ENCODE measurements around the gene ZMYM2. TPM values are rescaled to one million over a fixed set of nuclear protein-coding genes. Genes with fewer than 3 reads are reported as not detected.

Gene ZMYM2
- polyA plus RNA-seq, 3 donors: 6.7 to 32.6 (median 8.5) TPM

DNA sequence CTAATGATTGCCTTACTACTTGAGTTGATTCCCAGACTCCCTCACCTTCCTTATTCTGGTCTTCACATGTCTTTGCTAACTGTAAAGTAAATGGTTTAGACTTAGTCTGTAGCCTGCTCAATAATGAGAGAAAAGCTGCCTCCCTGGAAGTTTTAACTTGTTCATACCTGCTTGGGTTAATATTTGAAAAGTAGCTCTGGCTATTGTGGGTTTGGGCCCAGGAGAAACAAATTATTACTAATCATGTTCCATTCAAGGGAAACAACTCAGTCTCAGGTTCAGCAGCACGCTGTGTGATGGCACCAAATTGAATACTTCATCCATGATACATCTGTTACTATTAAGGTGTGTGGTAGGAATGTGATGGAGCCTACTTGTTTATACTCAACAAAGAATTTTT, 75.0 kb downstream of the ZMYM2 start:
- Histone ChIP-seq H3K4me3 (replicated peaks in 1 of 3; ENCODE audit: low read depth in 2 of 3, low read length in 3 of 3) (no peak overlapping the region), H3K36me3 (replicated peaks in 1 of 2; ENCODE audit: control insufficient read depth in 1 of 2, insufficient read depth in 2 of 2, low read length in 2 of 2) (peaks cover 80 to 97% of the 10 kb centered on the region in 2 donors)
- TF ChIP-seq, protein P1, sequence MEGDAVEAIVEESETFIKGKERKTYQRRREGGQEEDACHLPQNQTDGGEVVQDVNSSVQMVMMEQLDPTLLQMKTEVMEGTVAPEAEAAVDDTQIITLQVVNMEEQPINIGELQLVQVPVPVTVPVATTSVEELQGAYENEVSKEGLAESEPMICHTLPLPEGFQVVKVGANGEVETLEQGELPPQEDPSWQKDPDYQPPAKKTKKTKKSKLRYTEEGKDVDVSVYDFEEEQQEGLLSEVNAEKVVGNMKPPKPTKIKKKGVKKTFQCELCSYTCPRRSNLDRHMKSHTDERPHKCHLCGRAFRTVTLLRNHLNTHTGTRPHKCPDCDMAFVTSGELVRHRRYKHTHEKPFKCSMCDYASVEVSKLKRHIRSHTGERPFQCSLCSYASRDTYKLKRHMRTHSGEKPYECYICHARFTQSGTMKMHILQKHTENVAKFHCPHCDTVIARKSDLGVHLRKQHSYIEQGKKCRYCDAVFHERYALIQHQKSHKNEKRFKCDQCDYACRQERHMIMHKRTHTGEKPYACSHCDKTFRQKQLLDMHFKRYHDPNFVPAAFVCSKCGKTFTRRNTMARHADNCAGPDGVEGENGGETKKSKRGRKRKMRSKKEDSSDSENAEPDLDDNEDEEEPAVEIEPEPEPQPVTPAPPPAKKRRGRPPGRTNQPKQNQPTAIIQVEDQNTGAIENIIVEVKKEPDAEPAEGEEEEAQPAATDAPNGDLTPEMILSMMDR (IDR thresholded peaks at IDR 0.05): no peak

DNA sequence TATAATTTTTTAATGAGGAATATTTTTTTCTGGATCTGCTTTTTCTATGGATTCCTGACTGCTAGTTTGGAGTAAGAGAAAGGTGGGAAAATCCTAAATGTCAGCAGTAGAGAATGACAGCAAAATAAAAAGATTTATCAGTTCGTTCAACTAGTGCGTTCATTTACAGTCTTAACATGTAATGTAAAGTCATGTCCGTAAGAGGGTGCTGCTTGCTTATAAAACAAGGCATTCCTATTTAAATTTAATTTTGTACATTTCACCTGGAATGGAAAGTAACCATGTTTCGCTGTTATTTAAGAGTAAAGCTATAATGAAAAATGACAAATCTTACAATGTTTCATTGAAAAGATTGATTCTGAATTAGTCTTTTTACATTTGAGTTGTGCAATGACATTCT, 76.6 kb downstream of the ZMYM2 start:
- TF ChIP-seq, protein P1 (IDR thresholded peaks at IDR 0.05): no peak
- H2AFZ ChIP-seq (ENCODE audit: insufficient read depth, low read depth, low read length, poor library complexity, severe bottlenecking): no peak overlapping the region
- Mint-ChIP-seq H3K27ac (no peak overlapping the region), H3K9me3 (peaks cover 0 to 2% (median 0%) of the 10 kb centered on the region in 7 donors), H3K4me1 (no peaks in the 10 kb centered on the region), H3K27me3 (ENCODE audit: low read depth in 3 of 3) (no peaks in the 10 kb centered on the region), H3K4me3 (no peak overlapping the region), H3K36me3 (peaks cover 88 to 93% of the 10 kb centered on the region in 2 donors)
- H3K4me2 ChIP-seq (replicated peaks; ENCODE audit: extremely low read depth, low read length, poor library complexity, severe bottlenecking): no peak overlapping the region
- DNase-seq: no peak
- H3K9me3 ChIP-seq (replicated peaks in 1 of 2; ENCODE audit: control insufficient read depth in 1 of 2, insufficient read depth in 1 of 2, low read length in 2 of 2): no peaks in the 10 kb centered on the region
- H3K9ac ChIP-seq (ENCODE audit: insufficient read depth, low read length, poor library complexity, severe bottlenecking): no peak overlapping the region
- no peak overlapping the region for H3K27ac ChIP-seq (ENCODE audit: low read depth in 1 of 2, low read length in 2 of 2)
- no CpG with 5 or more reads among the region's 4 CpGs for WGBS (ENCODE audit: insufficient coverage)
- H3K79me2 ChIP-seq (ENCODE audit: insufficient read depth, low read length): peaks cover 16% of the 10 kb centered on the region
- peaks cover 72 to 96% of the 10 kb centered on the region in 2 donors for H3K36me3 ChIP-seq (replicated peaks in 1 of 2; ENCODE audit: control insufficient read depth in 1 of 2, insufficient read depth in 2 of 2, low read length in 2 of 2)
- no peaks in the 10 kb centered on the region for H3K4me1 ChIP-seq (ENCODE audit: control insufficient read depth in 1 of 2, insufficient read depth in 2 of 2, low read length in 2 of 2)
- H4K20me1 ChIP-seq (ENCODE audit: insufficient read depth, low read length): peaks cover 19% of the 10 kb centered on the region
- H3K4me3 ChIP-seq (replicated peaks in 1 of 3; ENCODE audit: low read depth in 2 of 3, low read length in 3 of 3): no peak overlapping the region
- no peaks in the 10 kb centered on the region for H3K27me3 ChIP-seq (ENCODE audit: control insufficient read depth in 2 of 2, insufficient read depth in 2 of 2, low read length in 2 of 2)
- intact Hi-C loops (cut with micrococcal nuclease): no loop called here

More for the DNA sequence above, 75.0 kb downstream of the ZMYM2 start:
- DNase-seq: no peak
- H3K27ac ChIP-seq (ENCODE audit: low read depth in 1 of 2, low read length in 2 of 2): no peak overlapping the region
- H3K79me2 ChIP-seq (ENCODE audit: insufficient read depth, low read length): peaks cover 7% of the 10 kb centered on the region
- Mint-ChIP-seq H3K4me1 (no peaks in the 10 kb centered on the region), H3K9me3 (no peaks in the 10 kb centered on the region), H3K36me3 (peaks cover 73 to 90% of the 10 kb centered on the region in 2 donors), H3K4me3 (no peak overlapping the region), H3K27me3 (ENCODE audit: low read depth in 3 of 3) (no peaks in the 10 kb centered on the region), H3K27ac (no peak overlapping the region)
- H3K9me3 ChIP-seq (replicated peaks in 1 of 2; ENCODE audit: control insufficient read depth in 1 of 2, insufficient read depth in 1 of 2, low read length in 2 of 2): no peaks in the 10 kb centered on the region
- H3K27me3 ChIP-seq (ENCODE audit: control insufficient read depth in 2 of 2, insufficient read depth in 2 of 2, low read length in 2 of 2): no peaks in the 10 kb centered on the region
- no peak overlapping the region for H3K9ac ChIP-seq (ENCODE audit: insufficient read depth, low read length, poor library complexity, severe bottlenecking)
- no CpG with 5 or more reads among the region's 1 CpG for WGBS (ENCODE audit: insufficient coverage)
- H3K4me2 ChIP-seq (replicated peaks; ENCODE audit: extremely low read depth, low read length, poor library complexity, severe bottlenecking): no peak overlapping the region
- no peak overlapping the region for H2AFZ ChIP-seq (ENCODE audit: insufficient read depth, low read depth, low read length, poor library complexity, severe bottlenecking)
- intact Hi-C loops (cut with micrococcal nuclease): no loop called here
- no peaks in the 10 kb centered on the region for H3K4me1 ChIP-seq (ENCODE audit: control insufficient read depth in 1 of 2, insufficient read depth in 2 of 2, low read length in 2 of 2)
- H4K20me1 ChIP-seq (ENCODE audit: insufficient read depth, low read length): peaks cover 12% of the 10 kb centered on the region
